Superior temporal gyrus (tissue), 1 donor: Measurements from ENCODE around the gene TRAP1.
A peak's percentile ranks its signal among the peaks of the same experiment; 100 is the strongest.

Experiments
- DNase-seq: peaks from one replicate; pipeline ENCODE4 v3.0.0-alpha.2; 2016; ENCODE audit errors: extremely low spot score

The TRAP1 gene

GRCh38 chr16:3713587-3714242 lies 3.6 kb downstream of the TRAP1 start:
- no peak for DNase-seq

- no peak for DNase-seq
Measured at GRCh38 chr16:3712861-3713372, 4.4 kb downstream of the TRAP1 start.

- DNase-seq = no peak
Measured at GRCh38 chr16:3706253-3707012, 10.9 kb downstream of the TRAP1 start.

GRCh38 chr16:3702082-3702481 lies 15.2 kb downstream of the TRAP1 start:
- no peak for DNase-seq

GRCh38 chr16:3701531-3701930 lies 15.8 kb downstream of the TRAP1 start:
- no peak for DNase-seq

GRCh38 chr16:3698941-3699340 lies 18.4 kb downstream of the TRAP1 start:
- DNase-seq = no peak

- DNase-seq = no peak
Measured at GRCh38 chr16:3696425-3697218, 20.7 kb downstream of the TRAP1 start.

- no peak for DNase-seq
Measured at GRCh38 chr16:3695610-3696369, 21.5 kb downstream of the TRAP1 start.

- DNase-seq = no peak
Measured at GRCh38 chr16:3694051-3694450, 23.3 kb downstream of the TRAP1 start.

GRCh38 chr16:3691761-3692160 lies 25.6 kb downstream of the TRAP1 start:
- no peak for DNase-seq

GRCh38 chr16:3690980-3691720 lies 26.2 kb downstream of the TRAP1 start:
- no peak for DNase-seq

- DNase-seq = peak; percentile 96
Measured at GRCh38 chr16:3690470-3690928, 26.8 kb downstream of the TRAP1 start.

- no peak for DNase-seq
Measured at GRCh38 chr16:3689731-3690130, 27.6 kb downstream of the TRAP1 start.

GRCh38 chr16:3687792-3688191 lies 29.5 kb downstream of the TRAP1 start:
- DNase-seq = no peak

- no peak for DNase-seq
Measured at GRCh38 chr16:3687021-3687420, 30.3 kb downstream of the TRAP1 start.

GRCh38 chr16:3681206-3681605 lies 36.1 kb downstream of the TRAP1 start:
- DNase-seq = peak; percentile 45

GRCh38 chr16:3677994-3678393 lies 39.3 kb downstream of the TRAP1 start:
- no peak for DNase-seq

GRCh38 chr16:3675601-3676130 lies 41.7 kb downstream of the TRAP1 start:
- DNase-seq = no peak

- DNase-seq = no peak
Measured at GRCh38 chr16:3674513-3675295, 42.6 kb downstream of the TRAP1 start.
